ENCODE data around the gene AQP5. TPM values are rescaled to one million over a fixed set of nuclear protein-coding genes. Genes with fewer than 3 reads are reported as not detected.

AQP5 gene
- total and polyA plus RNA-seq, 2 donors from 2014 or later: 0.91 to 0.99 TPM

DNA sequence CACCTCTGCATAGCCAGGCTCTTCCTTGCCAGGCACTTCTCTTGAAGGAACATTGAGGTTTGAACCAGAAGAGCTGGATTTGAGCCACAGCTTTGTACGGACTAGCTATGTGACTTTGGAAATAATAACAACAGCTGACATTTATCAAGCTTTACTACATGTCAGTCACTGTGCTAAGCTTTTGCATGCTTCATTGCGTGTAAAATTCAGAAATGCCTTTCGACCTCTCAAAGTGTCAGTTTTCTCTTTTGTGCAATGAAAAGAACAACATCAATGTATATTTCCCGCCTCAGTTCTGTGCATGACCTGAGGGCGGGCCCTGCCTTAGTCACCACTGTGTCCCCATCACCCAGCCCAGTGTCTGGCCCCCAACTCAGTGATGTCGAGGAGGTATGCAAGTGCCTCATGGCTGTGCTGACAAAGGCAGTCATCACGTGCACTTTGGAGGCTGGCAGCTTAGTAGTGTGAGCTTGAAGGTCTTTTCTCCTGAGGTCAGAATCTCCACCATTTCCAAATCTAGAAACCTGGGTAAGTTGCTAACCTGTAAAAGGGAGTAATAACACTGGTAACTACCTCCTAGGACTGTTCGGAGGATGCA lies 29.0 kb upstream of the AQP5 start:
- H3K27me3 ChIP-seq (ENCODE audit: control insufficient read depth, insufficient read depth, low read length): no peaks in the 10 kb centered on the region
- H3K27ac ChIP-seq (ENCODE audit: low read depth in 2 of 2, low read length in 2 of 2): no peak overlapping the region
- TF ChIP-seq, protein P1, sequence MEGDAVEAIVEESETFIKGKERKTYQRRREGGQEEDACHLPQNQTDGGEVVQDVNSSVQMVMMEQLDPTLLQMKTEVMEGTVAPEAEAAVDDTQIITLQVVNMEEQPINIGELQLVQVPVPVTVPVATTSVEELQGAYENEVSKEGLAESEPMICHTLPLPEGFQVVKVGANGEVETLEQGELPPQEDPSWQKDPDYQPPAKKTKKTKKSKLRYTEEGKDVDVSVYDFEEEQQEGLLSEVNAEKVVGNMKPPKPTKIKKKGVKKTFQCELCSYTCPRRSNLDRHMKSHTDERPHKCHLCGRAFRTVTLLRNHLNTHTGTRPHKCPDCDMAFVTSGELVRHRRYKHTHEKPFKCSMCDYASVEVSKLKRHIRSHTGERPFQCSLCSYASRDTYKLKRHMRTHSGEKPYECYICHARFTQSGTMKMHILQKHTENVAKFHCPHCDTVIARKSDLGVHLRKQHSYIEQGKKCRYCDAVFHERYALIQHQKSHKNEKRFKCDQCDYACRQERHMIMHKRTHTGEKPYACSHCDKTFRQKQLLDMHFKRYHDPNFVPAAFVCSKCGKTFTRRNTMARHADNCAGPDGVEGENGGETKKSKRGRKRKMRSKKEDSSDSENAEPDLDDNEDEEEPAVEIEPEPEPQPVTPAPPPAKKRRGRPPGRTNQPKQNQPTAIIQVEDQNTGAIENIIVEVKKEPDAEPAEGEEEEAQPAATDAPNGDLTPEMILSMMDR (IDR thresholded peaks at IDR 0.05; ENCODE audit: borderline replicate concordance, extremely low read depth, insufficient read depth): no peak
- no peaks in the 10 kb centered on the region for H3K36me3 ChIP-seq (ENCODE audit: control insufficient read depth in 2 of 3, insufficient read depth in 3 of 3, low read length in 3 of 3)
- DNase-seq: peak in 3 of 5 donors; percentile 53 to 87 (median 75)
- no peak overlapping the region for H3K9ac ChIP-seq (ENCODE audit: low read length in 3 of 3)
- H3K4me3 ChIP-seq (ENCODE audit: low read length in 3 of 3): no peak overlapping the region
- intact Hi-C loops (cut with DNase I): no loop called here
- peaks cover 0 to 2% (median 0%) of the 10 kb centered on the region in 3 donors for H3K4me1 ChIP-seq (ENCODE audit: control insufficient read depth in 2 of 3, insufficient read depth in 2 of 3, low read depth in 1 of 3, low read length in 3 of 3)
- FAIRE-seq: no peak
- H3K9me3 ChIP-seq (ENCODE audit: control insufficient read depth in 2 of 3, insufficient read depth in 1 of 3, low read length in 3 of 3): no peaks in the 10 kb centered on the region

DNA sequence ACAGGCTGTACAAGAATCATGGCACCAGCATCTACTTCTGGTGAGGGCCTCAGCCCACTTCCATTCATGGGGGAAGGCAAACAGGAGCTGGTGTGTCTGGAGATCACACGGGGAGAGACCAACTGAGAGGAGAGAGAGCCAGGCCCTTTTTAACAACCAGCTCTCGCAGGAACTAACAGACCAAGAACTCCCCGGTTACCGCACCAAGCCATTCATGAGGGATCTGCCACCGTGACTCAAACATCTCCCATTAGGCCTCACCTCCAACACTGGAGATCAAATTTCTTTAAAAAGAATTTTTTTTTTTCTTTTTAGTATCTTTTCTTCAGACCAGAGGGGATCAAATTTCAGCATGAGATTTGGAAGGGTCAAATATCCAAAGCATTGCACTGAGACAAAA lies 27.9 kb upstream of the AQP5 start:
- Histone ChIP-seq H3K27ac (ENCODE audit: low read depth in 2 of 2, low read length in 2 of 2) (no peak overlapping the region), H3K9me3 (ENCODE audit: control insufficient read depth in 2 of 3, insufficient read depth in 1 of 3, low read length in 3 of 3) (no peaks in the 10 kb centered on the region), H3K27me3 (ENCODE audit: control insufficient read depth, insufficient read depth, low read length) (no peaks in the 10 kb centered on the region), H3K9ac (ENCODE audit: low read length in 3 of 3) (no peak overlapping the region), H3K4me3 (ENCODE audit: low read length in 3 of 3) (no peak overlapping the region), H3K36me3 (ENCODE audit: control insufficient read depth in 2 of 3, insufficient read depth in 3 of 3, low read length in 3 of 3) (no peaks in the 10 kb centered on the region), H3K4me1 (ENCODE audit: control insufficient read depth in 2 of 3, insufficient read depth in 2 of 3, low read depth in 1 of 3, low read length in 3 of 3) (peaks cover 0 to 2% (median 0%) of the 10 kb centered on the region in 3 donors)
- TF ChIP-seq, protein P1 (IDR thresholded peaks at IDR 0.05; ENCODE audit: borderline replicate concordance, extremely low read depth, insufficient read depth): no peak
- FAIRE-seq: no peak
- intact Hi-C loops (cut with DNase I): no loop called here
- peak in 2 of 5 donors; percentile 34 to 62 for DNase-seq

DNA sequence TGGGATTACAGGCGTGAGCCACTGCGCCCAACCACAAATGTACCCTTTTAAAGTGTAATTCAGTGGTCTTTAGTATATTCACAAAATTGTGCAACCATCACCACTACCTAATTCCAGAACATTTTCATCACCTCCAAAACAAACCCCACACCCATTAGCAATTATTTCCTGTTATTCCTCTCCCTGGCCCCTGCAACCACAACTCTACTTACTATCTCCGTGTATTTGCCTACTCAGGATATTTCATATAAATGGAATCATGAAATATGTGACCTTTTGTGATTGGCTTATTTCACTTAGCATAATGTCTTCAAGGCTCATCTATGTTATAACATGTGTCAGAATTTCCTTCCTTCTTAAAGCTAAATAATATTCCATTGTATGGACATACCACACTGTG lies 27.2 kb upstream of the AQP5 start:
- no peaks in the 10 kb centered on the region for H3K36me3 ChIP-seq (ENCODE audit: control insufficient read depth in 2 of 3, insufficient read depth in 3 of 3, low read length in 3 of 3)
- no peaks in the 10 kb centered on the region for H3K27me3 ChIP-seq (ENCODE audit: control insufficient read depth, insufficient read depth, low read length)
- no peak for FAIRE-seq
- no peak overlapping the region for H3K27ac ChIP-seq (ENCODE audit: low read depth in 2 of 2, low read length in 2 of 2)
- H3K9ac ChIP-seq (ENCODE audit: low read length in 3 of 3): no peak overlapping the region
- peaks cover 0 to 2% (median 0%) of the 10 kb centered on the region in 3 donors for H3K4me1 ChIP-seq (ENCODE audit: control insufficient read depth in 2 of 3, insufficient read depth in 2 of 3, low read depth in 1 of 3, low read length in 3 of 3)
- intact Hi-C loops (cut with DNase I): no loop called here
- DNase-seq: no peak
- TF ChIP-seq, protein P1 (IDR thresholded peaks at IDR 0.05; ENCODE audit: borderline replicate concordance, extremely low read depth, insufficient read depth): no peak
- no peak overlapping the region for H3K4me3 ChIP-seq (ENCODE audit: low read length in 3 of 3)
- H3K9me3 ChIP-seq (ENCODE audit: control insufficient read depth in 2 of 3, insufficient read depth in 1 of 3, low read length in 3 of 3): no peaks in the 10 kb centered on the region

DNA sequence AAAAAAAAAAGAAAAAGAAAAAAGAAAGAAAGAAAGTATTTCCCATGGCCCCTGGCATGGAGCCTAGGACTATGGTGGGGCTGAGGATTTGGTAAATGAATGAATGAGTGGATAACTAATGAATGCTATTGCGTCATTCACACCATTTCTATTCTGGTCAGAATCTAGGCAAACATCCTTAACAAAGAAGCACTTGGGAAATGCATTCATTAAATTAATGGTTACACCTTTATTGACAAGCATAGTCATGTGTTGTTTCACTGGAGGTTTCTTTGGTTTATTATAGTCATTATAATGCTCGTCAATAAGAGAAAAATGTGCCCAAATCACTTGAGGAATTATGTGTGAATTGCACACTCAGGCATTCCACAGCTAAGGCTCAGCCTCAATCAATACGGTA lies 24.7 kb upstream of the AQP5 start:
- no peak overlapping the region for H3K9ac ChIP-seq (ENCODE audit: low read length in 3 of 3)
- no peak overlapping the region for H3K27ac ChIP-seq (ENCODE audit: low read depth in 2 of 2, low read length in 2 of 2)
- no peaks in the 10 kb centered on the region for H3K36me3 ChIP-seq (ENCODE audit: control insufficient read depth in 2 of 3, insufficient read depth in 3 of 3, low read length in 3 of 3)
- DNase-seq (no peak), FAIRE-seq (no peak)
- no peak overlapping the region for H3K4me3 ChIP-seq (ENCODE audit: low read length in 3 of 3)
- TF ChIP-seq, protein P1 (IDR thresholded peaks at IDR 0.05; ENCODE audit: borderline replicate concordance, extremely low read depth, insufficient read depth): no peak
- H3K27me3 ChIP-seq (ENCODE audit: control insufficient read depth, insufficient read depth, low read length): no peaks in the 10 kb centered on the region
- H3K4me1 ChIP-seq (ENCODE audit: control insufficient read depth in 2 of 3, insufficient read depth in 2 of 3, low read depth in 1 of 3, low read length in 3 of 3): peaks cover 0 to 2% (median 0%) of the 10 kb centered on the region in 3 donors
- intact Hi-C loops (cut with DNase I): no loop called here
- no peaks in the 10 kb centered on the region for H3K9me3 ChIP-seq (ENCODE audit: control insufficient read depth in 2 of 3, insufficient read depth in 1 of 3, low read length in 3 of 3)
